ENCODE data around the gene CDC5L.

The CDC5L gene

GRCh38 chr6:44497807-44498206 is 110.3 kb downstream of the CDC5L start:
- TF ChIP-seq SIN3A (IDR thresholded peaks at IDR 0.05; ENCODE audit: borderline replicate concordance, insufficient read depth, low read length) (no peak), POLR2AphosphoS5 (IDR thresholded peaks at IDR 0.05; ENCODE audit: low read depth, low read length) (no peak), FOXP2 (optimal IDR thresholded peaks at IDR 0.05; ENCODE audit: borderline replicate concordance, extremely low read depth, extremely low read length, insufficient read depth) (no peak), REST (IDR thresholded peaks at IDR 0.05; ENCODE audit: insufficient read depth in 1 of 2, low read depth in 2 of 2, low read length in 2 of 2) (no peak), TAF1 (IDR thresholded peaks at IDR 0.05; ENCODE audit: borderline replicate concordance, insufficient read depth, low read length) (no peak)

GRCh38 chr6:44498436-44498835 is 110.9 kb downstream of the CDC5L start:
- TF ChIP-seq REST (IDR thresholded peaks at IDR 0.05; ENCODE audit: insufficient read depth in 1 of 2, low read depth in 2 of 2, low read length in 2 of 2) (no peak), FOXP2 (optimal IDR thresholded peaks at IDR 0.05; ENCODE audit: borderline replicate concordance, extremely low read depth, extremely low read length, insufficient read depth) (no peak), SIN3A (IDR thresholded peaks at IDR 0.05; ENCODE audit: borderline replicate concordance, insufficient read depth, low read length) (no peak)

- TF ChIP-seq SIN3A (IDR thresholded peaks at IDR 0.05; ENCODE audit: borderline replicate concordance, insufficient read depth, low read length) (no peak), FOXP2 (optimal IDR thresholded peaks at IDR 0.05; ENCODE audit: borderline replicate concordance, extremely low read depth, extremely low read length, insufficient read depth) (no peak), REST (IDR thresholded peaks at IDR 0.05; ENCODE audit: insufficient read depth in 1 of 2, low read depth in 2 of 2, low read length in 2 of 2) (no peak), TAF1 (IDR thresholded peaks at IDR 0.05; ENCODE audit: borderline replicate concordance, insufficient read depth, low read length) (no peak), POLR2AphosphoS5 (IDR thresholded peaks at IDR 0.05; ENCODE audit: low read depth, low read length) (no peak)
Observed at GRCh38 chr6:44499609-44500008, 112.1 kb downstream of the CDC5L start.
